PC-9 (cell line): ENCODE results near the gene FAM114A1.

Experiments used
- EZH2 ChIP-seq: fragments of 200-600 bp; sonication (generic); IDR thresholded peaks from 2 replicates; pipeline ENCODE4 v1.8.0; 2017; ENCODE audit warnings: antibody characterized with exemption, low read depth
- TF ChIP-seq, protein P1 (sequence below): fragments of 200-600 bp; sonication (generic); conservative IDR thresholded peaks from 2 replicates; pipeline ENCODE4 v1.6.1; 2017; ENCODE audit warnings: mixed run types, antibody characterized with exemption, mild to moderate bottlenecking, moderate library complexity

DNA sequence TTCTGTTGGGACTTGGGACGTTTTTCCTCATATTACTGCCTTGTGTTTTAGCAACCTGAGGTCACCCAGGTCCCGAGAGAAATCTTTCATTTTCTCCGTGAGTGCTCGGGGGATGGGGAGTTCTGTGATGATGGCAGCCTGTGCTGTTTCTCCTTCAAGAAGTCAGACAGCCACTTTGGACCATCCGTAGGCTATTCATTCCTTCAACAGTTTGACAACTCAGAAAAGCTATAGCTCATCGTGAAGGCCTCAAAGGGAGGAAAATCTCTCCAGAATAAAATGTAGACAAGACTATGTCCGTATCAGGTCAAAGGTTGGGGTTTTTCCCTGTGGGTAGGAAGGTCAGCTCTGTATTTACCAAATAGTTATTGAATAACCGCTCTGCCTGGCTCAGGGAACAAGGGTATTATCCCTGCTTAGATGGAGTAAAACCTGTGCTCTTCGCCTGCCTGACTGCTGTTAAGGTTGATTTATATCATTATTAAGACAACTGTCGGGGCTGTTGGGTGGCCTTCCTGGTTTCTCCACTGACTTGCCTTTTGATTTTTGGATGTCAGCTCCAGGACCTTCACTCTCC, 36.6 kb downstream of the FAM114A1 start:
- no peak for TF ChIP-seq EZH2
- TF ChIP-seq, protein P1, sequence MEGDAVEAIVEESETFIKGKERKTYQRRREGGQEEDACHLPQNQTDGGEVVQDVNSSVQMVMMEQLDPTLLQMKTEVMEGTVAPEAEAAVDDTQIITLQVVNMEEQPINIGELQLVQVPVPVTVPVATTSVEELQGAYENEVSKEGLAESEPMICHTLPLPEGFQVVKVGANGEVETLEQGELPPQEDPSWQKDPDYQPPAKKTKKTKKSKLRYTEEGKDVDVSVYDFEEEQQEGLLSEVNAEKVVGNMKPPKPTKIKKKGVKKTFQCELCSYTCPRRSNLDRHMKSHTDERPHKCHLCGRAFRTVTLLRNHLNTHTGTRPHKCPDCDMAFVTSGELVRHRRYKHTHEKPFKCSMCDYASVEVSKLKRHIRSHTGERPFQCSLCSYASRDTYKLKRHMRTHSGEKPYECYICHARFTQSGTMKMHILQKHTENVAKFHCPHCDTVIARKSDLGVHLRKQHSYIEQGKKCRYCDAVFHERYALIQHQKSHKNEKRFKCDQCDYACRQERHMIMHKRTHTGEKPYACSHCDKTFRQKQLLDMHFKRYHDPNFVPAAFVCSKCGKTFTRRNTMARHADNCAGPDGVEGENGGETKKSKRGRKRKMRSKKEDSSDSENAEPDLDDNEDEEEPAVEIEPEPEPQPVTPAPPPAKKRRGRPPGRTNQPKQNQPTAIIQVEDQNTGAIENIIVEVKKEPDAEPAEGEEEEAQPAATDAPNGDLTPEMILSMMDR: no peak
